Measurements from ENCODE around the gene R3HDM2. TPM values are rescaled to one million over a fixed set of nuclear protein-coding genes. Genes with fewer than 3 reads are reported as not detected.

The R3HDM2 gene
- total RNA-seq, 1 experiment from 2014 or later = 64.0 TPM

GRCh38 chr12:57238854-57239554 is 191.8 kb downstream of the R3HDM2 start:
- H3K9me3 ChIP-seq (ENCODE audit: low read depth, low read length, poor library complexity, severe bottlenecking) = no peaks in the 10 kb centered on the region
- no TSS peak for BruUV-seq (replicated peaks)
- no peak for TF ChIP-seq EZH2 (IDR thresholded peaks at IDR 0.05; ENCODE audit: borderline replicate concordance, low read depth, low read length, poor library complexity, severe bottlenecking)
- peak; percentile 100 for TF ChIP-seq CTCF (conservative IDR thresholded peaks at IDR 0.05; ENCODE audit: low read depth, low read length)
- H3K4me1 ChIP-seq (ENCODE audit: insufficient read depth, low read length, poor library complexity, severe bottlenecking) = peaks cover 48% of the 10 kb centered on the region
- H3K4me3 ChIP-seq (ENCODE audit: low read depth, low read length, poor library complexity, severe bottlenecking) = peak overlapping the region; percentile 61
- H3K36me3 ChIP-seq (ENCODE audit: insufficient read depth, low read length, poor library complexity, severe bottlenecking) = peaks cover 8% of the 10 kb centered on the region
- peak; percentile 92 for DNase-seq (ENCODE audit: low spot score)
- H3K27ac ChIP-seq (ENCODE audit: low read depth, low read length, poor library complexity, severe bottlenecking) = peak overlapping the region; percentile 74
- ChIA-PET POLR2A (ENCODE audit: low non-redundant PET) (interaction anchor here (0.7 to 1.4 kb wide), 2 partner anchors 9 to 21 kb away, joined by 5 to 7 read pairs; partner anchors contain the start of gene SHMT2), CTCF (interaction anchor here (0.6 to 3.7 kb wide), 7 partner anchors 8 to 128 kb away, joined by 3 to 27 read pairs (median 4); partner anchors contain the start of genes SHMT2 and STAT6)
- intact Hi-C loops (cut with micrococcal nuclease; ENCODE audit: unreplicated experiment) = loop anchor here (1.0 kb wide), 1 partner anchor 26 kb away; no protein-coding TSS in a partner anchor
- peaks cover 12% of the 10 kb centered on the region for H3K27me3 ChIP-seq (replicated peaks; ENCODE audit: insufficient read depth, low read depth, low read length, poor library complexity)

- Histone ChIP-seq H3K4me1 (ENCODE audit: insufficient read depth, low read length, poor library complexity, severe bottlenecking) (peaks cover 48% of the 10 kb centered on the region), H3K27ac (ENCODE audit: low read depth, low read length, poor library complexity, severe bottlenecking) (no peak overlapping the region), H3K4me3 (ENCODE audit: low read depth, low read length, poor library complexity, severe bottlenecking) (peak overlapping the region; percentile 61), H3K27me3 (replicated peaks; ENCODE audit: insufficient read depth, low read depth, low read length, poor library complexity) (peaks cover 12% of the 10 kb centered on the region), H3K9me3 (ENCODE audit: low read depth, low read length, poor library complexity, severe bottlenecking) (no peaks in the 10 kb centered on the region), H3K36me3 (ENCODE audit: insufficient read depth, low read length, poor library complexity, severe bottlenecking) (peaks cover 16% of the 10 kb centered on the region)
- no TSS peak for BruUV-seq (replicated peaks)
- TF ChIP-seq EZH2 (IDR thresholded peaks at IDR 0.05; ENCODE audit: borderline replicate concordance, low read depth, low read length, poor library complexity, severe bottlenecking) (no peak), CTCF (conservative IDR thresholded peaks at IDR 0.05; ENCODE audit: low read depth, low read length) (no peak)
- intact Hi-C loops (cut with micrococcal nuclease; ENCODE audit: unreplicated experiment) = no loop called here
- ChIA-PET POLR2A (ENCODE audit: low non-redundant PET) (interaction anchor here (0.7 to 1.4 kb wide), 2 partner anchors 9 to 20 kb away, joined by 5 to 7 read pairs; partner anchors contain the start of gene SHMT2), CTCF (interaction anchor here (0.5 to 3.7 kb wide), 9 partner anchors 9 to 215 kb away, joined by 3 to 27 read pairs (median 4); partner anchors contain the start of genes SHMT2 and STAT6)
- peak; percentile 65 for DNase-seq (ENCODE audit: low spot score)
Observed at GRCh38 chr12:57237932-57238853, 192.7 kb downstream of the R3HDM2 start.

GRCh38 chr12:57237596-57237931 is 193.3 kb downstream of the R3HDM2 start:
- intact Hi-C loops (cut with micrococcal nuclease; ENCODE audit: unreplicated experiment) = no loop called here
- Histone ChIP-seq H3K4me3 (ENCODE audit: low read depth, low read length, poor library complexity, severe bottlenecking) (peak overlapping the region; percentile 61), H3K4me1 (ENCODE audit: insufficient read depth, low read length, poor library complexity, severe bottlenecking) (peaks cover 48% of the 10 kb centered on the region), H3K27ac (ENCODE audit: low read depth, low read length, poor library complexity, severe bottlenecking) (no peak overlapping the region), H3K9me3 (ENCODE audit: low read depth, low read length, poor library complexity, severe bottlenecking) (no peaks in the 10 kb centered on the region), H3K27me3 (replicated peaks; ENCODE audit: insufficient read depth, low read depth, low read length, poor library complexity) (peaks cover 12% of the 10 kb centered on the region), H3K36me3 (ENCODE audit: insufficient read depth, low read length, poor library complexity, severe bottlenecking) (peaks cover 22% of the 10 kb centered on the region)
- ChIA-PET POLR2A (ENCODE audit: low non-redundant PET) (interaction anchor here (1.4 kb wide), 1 partner anchor 8 kb away, joined by 7 read pairs; the partner anchor contains the start of gene SHMT2), CTCF (interaction anchor here (0.5 to 3.7 kb wide), 5 partner anchors 8 to 215 kb away, joined by 3 to 27 read pairs (median 4); partner anchors contain the start of gene SHMT2)
- TF ChIP-seq EZH2 (IDR thresholded peaks at IDR 0.05; ENCODE audit: borderline replicate concordance, low read depth, low read length, poor library complexity, severe bottlenecking) (no peak), CTCF (conservative IDR thresholded peaks at IDR 0.05; ENCODE audit: low read depth, low read length) (no peak)
- no peak for DNase-seq (ENCODE audit: low spot score)
- BruUV-seq (replicated peaks) = no TSS peak

Data from A673 (cell line).